T-helper 2 cell (primary cell): Measurements from ENCODE around the gene PCAT6.
"Not testable (repeated sequence)": the region's sequence is repeated elsewhere in the genome, so short reads cannot be mapped to it uniquely, and the experiment has no call there.

Source experiments
- DNase-seq, 5 experiments: peaks; one replicate each; pipeline versions ENCODE4 v3.0.0 to v3.0.0-alpha.2; 2012 to 2022
- total RNA-seq, 2 donors: gene quantifications; one replicate each; lab custom pipeline; 2026; lab: John Stamatoyannopoulos, UW

PCAT6 gene
- total RNA-seq, result 0.13 to 0.94 reads per million in 2 donors

DNA sequence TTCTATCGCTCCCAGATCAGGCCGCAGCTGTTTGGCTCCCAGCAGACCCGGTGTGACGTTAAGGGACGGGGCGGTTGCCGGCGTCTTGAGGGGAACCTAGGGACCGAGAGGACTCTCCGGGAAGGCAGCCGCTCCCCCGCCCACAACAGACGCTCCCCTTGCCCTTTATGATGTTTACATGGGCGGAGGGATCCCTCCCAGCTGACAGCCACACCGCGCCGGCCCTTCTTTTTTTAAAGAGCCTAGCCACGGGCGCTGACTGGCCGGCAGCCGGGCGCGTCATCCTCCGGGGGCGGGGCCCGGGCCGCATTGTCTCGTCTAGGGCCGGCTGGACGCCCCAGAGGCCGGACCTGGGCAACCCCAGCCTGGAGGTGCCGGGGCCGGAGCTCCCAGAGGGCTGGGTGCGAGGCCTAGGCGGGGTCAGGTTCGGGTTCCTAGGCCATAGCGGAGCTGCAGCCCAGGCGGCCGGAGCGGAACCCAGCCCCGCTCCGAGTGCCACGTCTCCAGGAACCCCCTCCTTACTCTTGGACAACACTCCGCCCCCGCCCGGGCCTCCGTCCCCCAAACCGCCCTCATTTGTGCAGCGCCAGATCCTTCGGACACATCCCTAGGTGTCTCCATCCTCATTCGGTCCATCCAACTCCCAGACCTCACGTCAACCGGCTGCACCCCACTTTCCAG lies at the start of gene PCAT6:
TSS of gene PCAT6 (plus strand) at position 340 of the 681 bp plus-strand sequence.
- peak; percentile 66 to 96 (median 77) for DNase-seq

DNA sequence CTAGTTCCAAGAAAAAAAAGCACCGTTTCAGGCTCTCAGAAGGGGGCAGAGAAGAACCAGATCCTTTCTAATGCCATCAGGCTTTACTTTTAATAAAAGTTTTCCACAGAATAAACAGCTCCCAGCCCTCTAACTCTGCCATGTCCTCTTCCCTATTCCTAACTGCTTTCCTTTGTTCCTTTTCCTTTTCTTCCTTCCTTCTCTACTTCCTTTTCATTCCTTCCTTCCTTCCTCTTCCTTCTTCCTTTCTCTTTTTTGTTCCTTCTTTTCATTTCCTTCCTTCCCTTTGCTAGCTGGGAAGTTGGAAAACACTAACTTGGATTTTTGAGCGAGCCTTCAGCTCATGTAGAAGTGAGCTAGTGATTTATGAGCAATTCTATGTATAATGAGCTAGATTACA lies 48.7 kb upstream of the PCAT6 start:
- DNase-seq, result no peak

DNA sequence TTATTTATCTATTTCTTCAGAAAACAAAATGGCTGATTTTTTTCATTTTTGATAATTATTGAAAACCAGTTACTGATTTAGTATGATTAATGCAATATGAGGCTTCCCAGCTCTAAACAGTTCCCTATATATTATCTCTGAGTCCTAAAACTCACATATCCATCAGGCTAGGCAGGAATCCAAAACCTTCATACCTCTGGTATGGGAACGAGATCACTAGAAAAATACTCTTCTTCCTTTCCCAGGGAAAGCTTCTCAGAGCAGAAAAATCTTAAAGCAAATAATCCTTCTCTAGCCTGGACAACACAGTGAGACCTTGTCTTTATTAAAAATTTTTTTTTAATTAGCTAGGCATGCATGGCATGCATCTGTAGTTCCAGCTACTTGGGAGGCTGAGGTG lies 45.0 kb upstream of the PCAT6 start:
- no peak for DNase-seq

DNA sequence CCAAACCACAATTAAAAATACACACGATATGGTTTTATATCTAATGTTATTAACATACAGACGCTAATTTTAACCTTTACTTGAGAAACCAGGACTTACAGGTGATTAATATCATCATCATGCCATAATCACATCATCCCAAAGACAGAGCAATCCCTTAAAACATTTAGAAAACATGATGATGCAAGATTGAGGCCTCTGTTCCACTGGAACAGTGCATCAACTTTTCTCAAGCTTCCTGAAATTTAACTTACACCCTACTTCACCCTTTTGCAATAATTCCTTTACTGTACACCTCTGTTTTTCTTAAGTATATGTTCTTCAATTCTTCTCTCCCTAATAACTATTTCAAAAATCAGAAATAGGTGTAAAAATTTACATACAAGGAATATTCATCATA lies 40.6 kb upstream of the PCAT6 start:
- no peak for DNase-seq

DNA sequence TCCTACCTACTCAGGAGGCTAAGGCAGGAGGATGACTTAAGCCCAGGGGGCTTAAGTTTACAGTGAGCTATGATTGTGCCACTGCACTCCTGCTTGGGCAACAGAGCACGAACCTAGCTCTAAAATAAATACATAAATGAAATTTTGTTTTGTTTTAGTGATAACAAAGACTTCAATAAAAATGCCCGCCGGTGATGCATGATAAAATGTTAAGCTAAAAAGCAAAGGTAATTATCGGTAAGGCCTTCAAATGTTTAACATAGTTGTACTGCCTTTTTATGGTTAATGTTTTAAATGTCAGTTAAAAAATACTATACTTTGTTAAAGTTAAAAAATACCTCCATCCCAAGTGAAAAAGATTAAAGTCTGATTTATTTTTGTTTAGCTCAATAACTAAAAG lies 29.6 kb upstream of the PCAT6 start:
- DNase-seq, result no peak

DNA sequence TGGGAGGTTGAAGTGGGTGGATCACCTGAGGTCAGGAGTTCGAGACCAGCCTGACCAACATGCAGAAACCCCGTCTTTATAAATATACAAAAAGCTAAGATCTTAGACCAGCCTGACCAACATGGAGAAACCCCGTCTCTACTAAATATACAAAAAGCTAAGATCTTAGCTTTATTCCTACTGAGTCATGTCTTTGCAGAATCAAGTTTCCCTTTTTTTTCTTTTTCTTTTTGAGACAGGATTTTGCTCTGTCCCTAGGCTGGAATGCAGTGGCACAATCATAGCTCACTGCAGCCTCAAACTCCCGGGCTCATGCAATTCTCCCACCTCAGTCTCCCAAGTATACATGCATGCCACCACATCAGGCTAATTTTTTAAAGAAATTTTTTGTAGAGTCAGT lies 23.9 kb upstream of the PCAT6 start:
- DNase-seq, result no peak

DNA sequence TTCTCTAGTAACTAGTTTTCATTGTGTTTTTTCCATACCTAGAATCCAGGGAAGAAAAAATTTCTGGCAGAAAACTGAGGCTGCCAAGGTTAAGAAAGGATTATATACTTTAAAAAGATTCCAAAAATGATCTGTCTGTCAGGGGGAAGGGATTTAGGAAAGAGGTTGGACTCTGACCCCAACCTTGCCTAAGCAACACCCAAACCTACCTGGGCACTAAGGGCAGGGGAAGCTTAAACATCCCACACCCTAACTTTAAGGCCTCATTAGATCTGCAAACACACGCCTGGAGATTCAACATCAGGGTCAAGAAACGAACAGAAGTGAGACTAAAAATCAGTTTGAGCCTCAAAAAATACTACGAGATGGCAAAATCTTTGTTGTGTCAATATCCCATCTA lies 22.0 kb upstream of the PCAT6 start:
- no peak for DNase-seq

DNA sequence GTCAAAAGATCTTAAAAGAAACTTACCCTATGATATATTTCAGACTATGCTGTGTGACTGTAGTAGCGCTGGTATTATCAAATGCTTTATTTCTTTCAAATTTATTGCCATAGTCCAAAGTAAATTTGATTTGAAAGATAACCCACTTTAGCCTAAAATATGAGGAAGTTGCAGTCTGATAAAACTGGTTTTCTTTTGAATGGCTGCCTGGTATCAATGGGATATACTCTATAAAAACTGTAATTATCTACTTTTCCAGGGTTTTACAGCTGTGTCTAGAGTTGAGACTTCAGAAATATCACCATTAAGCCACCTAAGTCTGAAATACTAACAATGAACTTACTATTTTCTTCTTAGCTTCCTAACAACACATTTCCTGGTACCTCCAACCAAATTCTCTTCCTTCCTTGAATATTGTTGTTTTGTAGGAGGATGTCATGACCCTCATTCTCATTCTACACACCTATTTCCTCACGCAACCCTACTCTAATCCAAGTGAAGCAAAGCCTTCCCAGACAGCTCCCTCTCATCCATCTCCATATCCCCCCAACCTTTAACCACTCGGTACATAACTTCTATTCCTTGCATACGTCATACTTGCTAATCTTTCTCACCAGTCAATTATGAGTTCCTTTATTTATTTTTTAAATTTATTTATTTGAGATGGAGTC lies 19.5 kb upstream of the PCAT6 start:
- no peak for DNase-seq

DNA sequence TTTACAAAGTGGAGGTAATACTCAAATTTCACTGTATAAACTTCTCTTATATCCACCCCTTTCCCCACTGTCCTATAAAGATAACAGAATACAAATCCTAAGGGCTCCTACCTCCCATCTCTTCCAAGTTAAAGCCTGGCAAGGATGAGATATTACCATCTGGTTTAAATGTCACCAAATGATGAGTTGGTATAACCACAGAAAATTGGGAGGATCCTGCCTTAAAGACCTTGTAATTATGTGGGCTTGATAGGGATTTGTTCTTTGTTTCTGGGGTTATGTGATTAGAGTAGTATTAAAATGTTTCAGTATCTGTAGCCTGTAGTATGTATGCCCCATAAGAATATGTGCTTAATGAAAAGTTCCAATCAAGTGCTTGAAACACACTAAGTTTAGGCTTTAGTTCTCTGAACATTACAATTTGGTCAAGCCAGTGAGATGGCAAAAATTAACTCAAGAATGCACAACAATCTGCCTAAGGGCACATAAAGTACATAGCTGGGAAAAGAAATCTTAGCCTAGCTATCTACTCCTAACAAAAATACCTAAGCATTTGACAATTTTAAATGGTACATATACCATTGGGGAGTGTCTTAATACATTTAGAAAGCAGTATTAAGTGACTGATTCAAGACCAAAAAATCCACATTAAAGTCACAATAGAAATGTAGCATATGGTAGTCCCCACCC lies 16.6 kb upstream of the PCAT6 start:
- DNase-seq, result no peak

DNA sequence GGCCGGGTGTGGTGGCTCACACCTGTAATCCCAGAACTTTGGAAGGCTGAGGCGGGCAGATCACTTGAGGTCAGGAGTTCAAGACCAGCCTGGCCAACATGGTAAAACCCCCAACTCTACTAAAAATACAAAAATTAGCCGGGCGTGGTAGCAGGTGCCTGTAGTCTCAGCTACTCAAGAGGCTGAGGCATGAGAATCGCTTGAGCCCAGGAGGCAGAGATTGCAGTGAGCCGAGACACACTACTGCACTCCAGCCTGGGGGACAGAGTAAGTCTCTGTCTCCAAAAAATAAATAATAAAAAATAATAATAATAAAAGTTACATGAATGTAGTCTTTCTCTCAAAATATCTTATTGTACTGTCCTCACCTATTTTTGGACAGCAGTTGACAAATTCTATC lies 15.8 kb upstream of the PCAT6 start:
- not testable (repeated sequence) for DNase-seq

DNA sequence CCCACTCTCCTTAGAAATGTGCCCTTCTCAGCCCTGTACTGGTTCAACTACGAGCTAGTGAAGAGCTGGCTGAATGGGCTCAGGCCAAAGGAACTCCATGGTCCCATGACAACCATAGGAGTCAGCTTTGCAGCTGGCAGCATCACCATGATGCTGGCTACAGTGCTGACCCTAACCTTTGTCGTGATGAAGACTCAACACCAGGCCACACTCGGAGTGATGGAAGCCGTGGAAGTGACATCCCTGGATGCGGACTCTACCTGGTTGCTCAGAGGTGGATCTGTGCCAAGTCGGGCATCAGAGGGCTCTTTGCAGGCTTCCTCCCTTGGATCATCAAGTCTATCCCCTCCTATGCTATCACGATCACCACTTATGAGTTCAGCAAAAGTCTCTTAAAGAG lies 14.1 kb upstream of the PCAT6 start:
- DNase-seq, result no peak

DNA sequence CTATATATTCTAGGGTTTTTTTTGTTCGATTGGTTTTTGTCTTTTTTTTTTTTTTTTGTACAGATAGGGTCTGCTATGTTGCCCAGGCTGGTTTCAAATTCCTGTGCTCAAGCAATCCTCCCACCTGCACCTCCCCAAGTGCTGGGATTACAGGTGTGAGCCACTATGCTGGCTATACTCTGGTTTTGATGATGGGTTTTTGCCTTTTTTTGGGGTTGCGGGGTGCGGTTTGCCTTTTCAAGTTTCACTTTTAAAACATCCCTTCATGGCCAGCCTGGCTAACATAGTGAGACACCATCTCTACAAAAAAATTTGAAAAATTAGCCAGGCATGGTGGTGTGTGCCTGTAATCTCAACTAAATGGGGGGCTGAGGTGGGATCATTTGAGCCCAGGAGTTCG lies 12.5 kb upstream of the PCAT6 start:
- DNase-seq, result no peak

DNA sequence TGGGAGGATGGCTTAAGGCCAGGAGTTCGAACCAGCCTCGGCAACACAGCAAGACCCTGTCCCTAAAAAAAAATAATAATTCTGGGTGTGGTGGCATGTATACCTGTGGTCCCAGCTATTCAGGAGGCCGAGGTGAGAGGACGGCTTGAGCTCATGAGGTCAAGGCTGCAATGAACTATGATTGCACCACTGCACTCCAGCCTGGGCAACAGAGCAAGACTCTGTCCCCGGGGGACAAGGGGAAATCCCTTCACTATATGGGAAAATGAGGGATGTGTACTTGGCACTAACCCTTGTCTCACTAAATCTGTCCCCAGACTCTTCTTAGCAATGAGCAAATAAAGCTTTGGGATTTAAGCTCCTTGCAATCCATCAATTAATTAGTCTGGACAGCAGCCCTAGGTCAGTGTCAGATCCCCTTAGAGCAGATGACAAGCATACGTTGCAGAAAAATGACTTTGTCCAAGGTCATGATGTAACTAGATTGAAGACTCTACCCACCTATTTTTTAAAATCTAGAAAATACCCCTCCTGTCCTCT lies 11.9 kb upstream of the PCAT6 start:
- no peak for DNase-seq

DNA sequence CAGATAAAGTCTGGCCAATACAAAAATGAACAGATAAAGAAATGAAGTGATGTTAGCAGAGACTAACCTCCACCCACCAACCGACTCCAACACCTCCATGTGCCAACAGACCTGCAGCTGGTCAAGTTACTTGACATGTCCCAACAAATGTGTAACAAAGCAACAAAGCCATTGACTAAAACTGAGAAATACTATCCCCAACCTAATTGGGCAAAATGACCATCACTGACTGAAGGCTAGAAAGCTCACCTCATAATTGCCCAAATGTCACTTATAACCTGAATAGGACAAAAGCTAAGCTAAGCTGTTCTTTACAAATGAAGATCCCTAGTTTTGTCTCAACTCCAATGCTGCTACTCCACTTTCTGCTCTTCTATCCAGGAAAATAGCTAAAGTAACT lies 10.0 kb upstream of the PCAT6 start:
- no peak for DNase-seq

DNA sequence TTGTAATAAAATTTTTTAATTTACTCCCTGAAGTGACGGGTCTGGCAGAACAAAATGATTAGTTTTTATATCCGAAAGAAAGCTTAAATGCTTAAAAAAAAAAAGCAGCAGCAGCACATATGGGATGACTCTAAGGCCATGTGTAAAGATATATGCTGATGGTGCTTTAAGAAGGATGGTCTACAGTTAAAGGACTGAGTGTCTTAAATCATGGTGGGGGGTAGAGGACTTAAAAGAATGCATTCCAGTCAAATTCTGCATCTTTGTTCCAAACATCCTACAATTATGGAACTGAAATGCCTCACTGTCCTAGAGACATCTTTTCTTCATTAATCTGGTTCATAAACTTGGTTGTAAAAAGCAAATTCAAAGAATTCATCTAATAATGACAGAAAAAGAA lies 9.6 kb upstream of the PCAT6 start:
- DNase-seq, result no peak

DNA sequence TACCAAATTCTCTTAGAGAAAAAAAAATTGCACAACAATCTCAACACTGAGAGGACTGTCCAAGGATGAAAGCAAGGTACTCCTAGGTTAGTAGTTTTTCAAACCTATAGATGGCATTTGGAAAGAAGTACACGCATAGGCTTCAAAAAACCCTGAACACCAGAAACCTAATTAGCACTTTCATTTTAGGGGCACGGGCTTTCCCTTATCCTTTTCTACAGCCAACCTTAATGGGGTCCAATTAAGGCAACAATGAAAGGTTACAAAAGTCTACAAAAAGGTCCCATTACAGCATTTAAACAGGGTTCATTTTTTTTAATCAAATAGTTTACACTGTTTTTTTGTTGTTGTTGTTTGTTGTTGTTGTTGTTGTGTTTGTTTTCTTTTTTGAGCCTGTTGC lies 8.7 kb upstream of the PCAT6 start:
- DNase-seq, result no peak

DNA sequence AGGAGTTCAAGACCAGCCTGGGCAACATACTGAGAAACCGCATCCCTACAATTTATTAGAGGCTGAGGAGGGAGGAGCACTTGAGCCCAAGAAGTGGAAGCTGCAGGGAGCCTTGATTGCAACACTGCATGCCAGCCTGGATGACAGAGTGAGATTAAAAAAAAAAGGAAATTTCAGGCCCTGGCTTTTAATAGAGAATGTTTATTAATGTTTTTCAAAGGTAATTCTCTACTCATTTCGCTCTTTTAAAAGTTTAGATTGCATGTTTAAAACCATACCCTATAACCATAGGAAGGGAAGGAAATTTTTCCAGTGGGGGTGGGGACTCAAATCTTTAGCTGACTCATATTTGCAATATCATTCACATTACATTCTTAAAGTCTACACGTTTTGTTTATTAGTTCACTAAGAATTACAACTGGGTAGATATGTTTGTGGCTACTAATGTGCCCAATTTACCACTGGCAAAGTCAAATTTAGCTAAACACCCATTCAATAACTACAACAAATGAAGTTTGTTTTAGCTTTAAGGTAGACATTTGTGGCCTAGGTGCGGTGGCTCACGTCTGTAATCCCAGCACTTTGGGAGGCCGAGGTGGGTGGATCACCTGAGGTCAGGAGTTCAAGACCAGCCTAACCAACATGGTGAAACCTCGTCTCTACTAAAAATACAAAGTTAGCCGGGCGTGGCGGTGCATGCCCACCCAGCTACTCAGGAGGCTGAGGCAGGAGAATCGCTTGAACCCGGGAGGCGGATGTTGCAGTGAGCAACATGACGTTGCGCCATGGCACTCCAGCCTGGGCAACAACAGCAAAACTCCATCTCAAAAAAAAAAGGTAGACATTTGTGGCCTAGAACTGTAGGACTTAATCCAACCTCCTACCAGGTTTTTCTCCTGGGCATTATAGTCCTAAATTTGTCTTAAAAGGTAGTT lies 7.5 kb upstream of the PCAT6 start:
- DNase-seq, result no peak

DNA sequence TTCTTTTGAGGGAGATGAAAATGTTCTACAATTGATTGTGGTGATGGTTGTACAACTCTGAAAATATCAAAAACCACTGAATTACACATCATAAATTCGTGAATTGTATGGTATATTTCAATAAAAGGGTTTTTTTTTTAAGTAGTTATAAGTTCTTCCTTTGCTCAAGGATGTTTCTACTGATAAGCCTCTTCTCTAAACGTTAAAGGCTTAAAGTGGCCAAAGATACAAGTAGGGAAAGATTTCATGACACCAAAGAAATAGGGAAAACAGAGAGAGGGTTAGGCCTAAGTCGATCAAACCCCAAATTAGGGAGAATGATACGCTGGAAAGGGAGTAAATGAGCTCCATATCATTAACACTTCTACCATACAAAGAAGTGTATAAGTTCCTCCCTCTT lies 6.6 kb upstream of the PCAT6 start:
- no peak for DNase-seq

DNA sequence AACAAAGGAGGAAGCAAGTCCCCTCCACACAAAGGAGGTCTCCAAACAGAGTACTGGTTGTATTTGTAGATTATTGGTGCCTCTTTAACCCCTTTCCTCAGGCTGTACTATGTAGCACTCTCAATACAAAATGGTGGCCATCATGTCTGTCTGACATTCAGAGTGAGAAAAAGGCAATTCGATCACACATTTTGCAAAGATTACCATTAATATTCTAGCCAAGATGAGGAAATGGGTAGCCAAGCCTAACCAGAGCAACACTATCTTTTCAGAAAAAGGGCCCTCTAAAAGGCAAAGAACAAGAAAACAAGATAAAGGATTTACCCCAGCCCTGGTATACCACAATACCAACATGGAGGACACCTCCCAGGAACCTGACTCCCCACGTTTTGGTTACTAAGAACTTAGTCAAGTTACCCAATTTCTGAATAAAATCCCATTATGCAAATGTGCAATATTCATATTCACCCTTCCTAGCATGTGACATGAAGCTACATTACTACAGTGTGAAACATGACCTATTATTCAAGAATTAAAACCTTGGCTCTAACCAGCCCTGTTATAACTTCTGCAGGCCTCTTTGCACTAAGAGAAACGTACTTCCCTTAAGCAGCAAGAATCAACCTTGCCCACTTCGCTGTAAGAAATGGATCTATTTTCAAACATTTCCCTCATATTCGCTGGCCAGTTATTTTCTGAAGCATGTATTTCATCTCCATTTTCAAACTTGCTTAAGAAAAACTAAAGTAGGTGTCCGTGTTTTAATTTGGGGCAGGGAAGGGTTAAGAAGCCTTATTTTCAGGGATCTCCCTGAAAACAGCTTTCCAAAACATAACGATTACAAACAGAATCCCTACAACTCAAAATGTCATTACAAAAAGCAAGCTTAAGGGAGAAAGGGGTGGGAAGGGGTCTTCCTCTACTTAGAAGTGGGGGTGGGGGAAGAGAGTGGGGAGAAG lies 4.6 kb upstream of the PCAT6 start:
- peak in 2 of 5 experiments; percentile 6 to 40 for DNase-seq

DNA sequence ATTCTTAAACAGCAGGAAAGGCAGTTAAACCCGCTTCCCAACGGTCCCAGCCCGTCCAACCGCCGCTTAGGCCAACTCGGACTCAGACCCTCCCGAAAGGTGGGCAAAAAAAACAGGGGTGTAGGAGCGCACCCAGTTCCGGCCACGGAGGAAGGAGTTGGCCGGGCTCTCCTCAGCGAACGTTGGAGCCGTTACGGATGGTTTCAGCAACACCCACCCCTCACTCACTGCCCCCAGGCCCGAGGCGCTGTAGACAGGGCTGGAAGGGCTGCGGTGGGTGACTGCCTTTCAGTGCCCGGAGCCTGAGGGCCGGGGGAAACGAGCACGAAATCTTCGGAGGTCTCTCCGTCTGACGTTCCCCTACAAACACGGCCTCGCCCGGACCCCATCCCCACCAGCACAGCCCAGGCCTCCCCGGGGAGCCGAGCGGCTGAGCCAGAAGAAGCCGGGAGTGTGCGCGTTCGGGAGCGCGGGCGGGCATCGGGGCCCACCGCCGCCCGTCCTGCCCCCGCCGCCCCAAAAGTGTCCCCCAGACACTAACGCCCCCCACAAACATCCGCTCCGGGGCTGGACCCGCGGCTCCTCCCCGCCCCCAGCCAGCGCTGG lies 3.8 kb upstream of the PCAT6 start:
- peak in 2 of 5 experiments; percentile 6 to 32 for DNase-seq

DNA sequence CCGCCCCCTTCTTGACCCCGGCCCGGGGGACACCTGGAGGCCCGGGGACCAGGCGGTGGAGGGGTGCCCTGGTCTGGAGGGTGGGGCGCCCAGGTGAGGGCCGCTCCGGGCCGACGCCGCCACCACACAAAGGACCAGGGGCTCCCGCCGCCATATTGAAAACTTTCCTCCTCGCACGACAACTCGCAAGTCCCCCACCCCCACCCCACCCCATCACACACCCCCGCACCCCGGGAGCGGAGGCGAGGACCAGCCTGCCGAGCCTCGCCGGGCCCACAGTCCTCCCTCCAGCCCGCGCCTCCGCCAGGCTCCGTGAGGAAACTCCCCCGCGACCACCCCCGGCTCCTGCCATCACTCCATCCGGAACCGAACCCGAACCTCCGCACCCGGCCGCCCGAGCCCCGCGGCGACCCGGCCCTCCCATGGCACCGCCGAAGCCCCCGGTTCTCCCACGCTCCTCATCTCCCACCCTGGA lies 3.3 kb upstream of the PCAT6 start:
- DNase-seq, result peak; percentile 12 to 71 (median 15)
